ENCODE data around the gene YEATS4. TPM values are rescaled to one million over a fixed set of nuclear protein-coding genes. Genes with fewer than 3 reads are reported as not detected.

YEATS4 gene
- total and polyA plus RNA-seq, 4 donors, result 12.0 to 15.0 (median 14.1) TPM

DNA sequence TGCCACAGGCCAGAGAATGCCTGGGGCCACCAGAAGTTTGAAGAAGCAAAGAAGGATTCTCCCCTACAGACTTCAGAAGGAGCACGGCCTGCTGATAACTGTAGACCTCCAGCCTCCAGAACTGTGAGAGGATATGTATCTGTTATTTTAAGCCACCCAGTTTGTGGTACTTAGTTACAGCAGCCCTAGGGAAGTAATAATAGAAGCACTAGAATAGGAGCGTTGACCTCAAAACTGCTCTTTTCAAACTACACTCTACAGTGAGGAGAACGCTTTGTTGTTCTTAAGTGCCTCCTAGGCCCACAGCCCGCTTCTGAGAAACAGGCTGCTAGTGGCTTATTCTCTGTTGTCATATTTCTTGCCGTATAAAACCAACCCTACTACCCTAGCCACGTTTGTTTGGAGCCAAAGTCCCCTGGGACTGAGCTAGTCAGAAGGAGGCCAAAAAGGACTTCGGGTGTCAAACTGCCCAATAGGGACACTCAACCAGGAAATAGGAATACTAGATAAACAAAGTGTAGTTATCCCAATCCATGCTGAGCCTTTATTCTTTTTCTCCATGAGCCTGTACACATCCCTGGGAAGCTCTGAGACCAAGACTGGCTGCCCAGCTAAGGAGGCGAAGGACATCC lies 72.2 kb downstream of the YEATS4 start:
- Histone ChIP-seq H3K4me3 (no peak overlapping the region), H3K36me3 (ENCODE audit: control insufficient read depth in 4 of 4, insufficient read depth in 4 of 4, low read length in 4 of 4) (no peaks in the 10 kb centered on the region), H3K27ac (ENCODE audit: low read depth in 1 of 2, low read length in 1 of 2) (no peak overlapping the region), H3K27me3 (ENCODE audit: control insufficient read depth in 3 of 3, insufficient read depth in 3 of 3, low read length in 2 of 3) (no peaks in the 10 kb centered on the region), H3K9me3 (ENCODE audit: control insufficient read depth in 4 of 4, insufficient read depth in 3 of 4, low read length in 3 of 4) (no peaks in the 10 kb centered on the region), H3K4me1 (ENCODE audit: control insufficient read depth in 5 of 5, insufficient read depth in 5 of 5, low read length in 5 of 5) (peaks cover 0 to 4% (median 0%) of the 10 kb centered on the region in 5 donors), H3K9ac (ENCODE audit: insufficient read depth in 1 of 2, low read length in 2 of 2) (no peak overlapping the region)
- no peak for ATAC-seq (ENCODE audit: insufficient read depth, low FRiP score)
- DNase-seq, result peak in 1 of 3 donors; percentile 30
- 64 to 90% methylated on average over 8 of the region's 8 CpGs for WGBS, 2 donors
- TF ChIP-seq, protein P1, sequence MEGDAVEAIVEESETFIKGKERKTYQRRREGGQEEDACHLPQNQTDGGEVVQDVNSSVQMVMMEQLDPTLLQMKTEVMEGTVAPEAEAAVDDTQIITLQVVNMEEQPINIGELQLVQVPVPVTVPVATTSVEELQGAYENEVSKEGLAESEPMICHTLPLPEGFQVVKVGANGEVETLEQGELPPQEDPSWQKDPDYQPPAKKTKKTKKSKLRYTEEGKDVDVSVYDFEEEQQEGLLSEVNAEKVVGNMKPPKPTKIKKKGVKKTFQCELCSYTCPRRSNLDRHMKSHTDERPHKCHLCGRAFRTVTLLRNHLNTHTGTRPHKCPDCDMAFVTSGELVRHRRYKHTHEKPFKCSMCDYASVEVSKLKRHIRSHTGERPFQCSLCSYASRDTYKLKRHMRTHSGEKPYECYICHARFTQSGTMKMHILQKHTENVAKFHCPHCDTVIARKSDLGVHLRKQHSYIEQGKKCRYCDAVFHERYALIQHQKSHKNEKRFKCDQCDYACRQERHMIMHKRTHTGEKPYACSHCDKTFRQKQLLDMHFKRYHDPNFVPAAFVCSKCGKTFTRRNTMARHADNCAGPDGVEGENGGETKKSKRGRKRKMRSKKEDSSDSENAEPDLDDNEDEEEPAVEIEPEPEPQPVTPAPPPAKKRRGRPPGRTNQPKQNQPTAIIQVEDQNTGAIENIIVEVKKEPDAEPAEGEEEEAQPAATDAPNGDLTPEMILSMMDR (IDR thresholded peaks at IDR 0.05; ENCODE audit: control extremely low read depth, extremely low read depth), result no peak

DNA sequence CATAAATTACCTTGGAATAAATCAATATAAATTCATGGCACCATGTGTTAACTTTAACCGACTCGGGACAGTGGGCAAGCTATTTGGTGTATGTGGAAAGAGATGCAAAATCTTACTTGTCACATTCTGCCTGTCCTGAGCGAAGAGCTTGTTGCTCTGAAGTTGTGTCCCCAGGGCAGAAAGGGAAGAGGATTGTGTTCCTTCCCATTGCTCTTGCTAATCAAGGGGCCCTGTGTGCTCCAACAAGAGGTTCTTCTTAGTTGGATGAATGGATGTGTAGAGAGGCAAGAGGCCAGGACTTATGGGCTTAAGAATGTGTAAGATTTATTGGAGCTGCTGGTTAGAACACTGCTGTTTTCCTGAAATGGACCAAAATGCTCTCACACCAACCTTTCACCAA lies 74.1 kb downstream of the YEATS4 start:
- Histone ChIP-seq H3K4me3 (no peak overlapping the region), H3K27ac (ENCODE audit: low read depth in 1 of 2, low read length in 1 of 2) (no peak overlapping the region), H3K36me3 (ENCODE audit: control insufficient read depth in 4 of 4, insufficient read depth in 4 of 4, low read length in 4 of 4) (no peaks in the 10 kb centered on the region), H3K9me3 (ENCODE audit: control insufficient read depth in 4 of 4, insufficient read depth in 3 of 4, low read length in 3 of 4) (no peaks in the 10 kb centered on the region), H3K9ac (ENCODE audit: insufficient read depth in 1 of 2, low read length in 2 of 2) (no peak overlapping the region), H3K27me3 (ENCODE audit: control insufficient read depth in 3 of 3, insufficient read depth in 3 of 3, low read length in 2 of 3) (no peaks in the 10 kb centered on the region), H3K4me1 (ENCODE audit: control insufficient read depth in 5 of 5, insufficient read depth in 5 of 5, low read length in 5 of 5) (peaks cover 0 to 4% (median 0%) of the 10 kb centered on the region in 5 donors)
- TF ChIP-seq, protein P1 (IDR thresholded peaks at IDR 0.05; ENCODE audit: control extremely low read depth, extremely low read depth), result no peak
- WGBS, 2 donors, result 95 to 97% methylated on average over 3 of the region's 3 CpGs
- DNase-seq (no peak), ATAC-seq (ENCODE audit: insufficient read depth, low FRiP score) (no peak)

DNA sequence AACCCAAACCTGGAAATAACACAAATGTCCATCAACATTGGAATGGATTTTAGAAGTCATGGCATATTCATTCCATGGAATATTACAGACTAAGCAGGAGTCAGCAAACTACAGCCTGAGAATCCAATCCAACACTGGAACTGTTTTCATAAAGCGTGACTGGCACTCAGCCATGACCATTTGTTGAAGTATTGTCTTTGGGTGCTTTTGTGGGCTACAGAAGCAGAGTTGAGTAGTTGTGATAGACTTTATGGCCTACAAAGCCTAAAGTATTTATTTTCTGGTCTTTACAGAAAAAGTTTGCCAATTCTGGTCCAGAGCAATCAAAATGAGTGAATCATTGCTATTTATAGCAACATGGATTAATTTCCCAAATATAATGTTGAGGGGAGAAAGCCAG lies 76.1 kb downstream of the YEATS4 start:
- no peak for ATAC-seq (ENCODE audit: insufficient read depth, low FRiP score)
- TF ChIP-seq, protein P1 (IDR thresholded peaks at IDR 0.05; ENCODE audit: control extremely low read depth, extremely low read depth), result no peak
- H3K4me3 ChIP-seq, result no peak overlapping the region
- no peak overlapping the region for H3K27ac ChIP-seq (ENCODE audit: low read depth in 1 of 2, low read length in 1 of 2)
- H3K4me1 ChIP-seq (ENCODE audit: control insufficient read depth in 5 of 5, insufficient read depth in 5 of 5, low read length in 5 of 5), result peaks cover 0 to 3% (median 2%) of the 10 kb centered on the region in 5 donors
- H3K36me3 ChIP-seq (ENCODE audit: control insufficient read depth in 4 of 4, insufficient read depth in 4 of 4, low read length in 4 of 4), result no peaks in the 10 kb centered on the region
- DNase-seq, result peak in 2 of 3 donors; percentile 41 to 62
- no peak overlapping the region for H3K9ac ChIP-seq (ENCODE audit: insufficient read depth in 1 of 2, low read length in 2 of 2)
- 73 to 96% methylated on average over 1 of the region's 1 CpG for WGBS, 2 donors
- no peaks in the 10 kb centered on the region for H3K9me3 ChIP-seq (ENCODE audit: control insufficient read depth in 4 of 4, insufficient read depth in 3 of 4, low read length in 3 of 4)
- no peaks in the 10 kb centered on the region for H3K27me3 ChIP-seq (ENCODE audit: control insufficient read depth in 3 of 3, insufficient read depth in 3 of 3, low read length in 2 of 3)

DNA sequence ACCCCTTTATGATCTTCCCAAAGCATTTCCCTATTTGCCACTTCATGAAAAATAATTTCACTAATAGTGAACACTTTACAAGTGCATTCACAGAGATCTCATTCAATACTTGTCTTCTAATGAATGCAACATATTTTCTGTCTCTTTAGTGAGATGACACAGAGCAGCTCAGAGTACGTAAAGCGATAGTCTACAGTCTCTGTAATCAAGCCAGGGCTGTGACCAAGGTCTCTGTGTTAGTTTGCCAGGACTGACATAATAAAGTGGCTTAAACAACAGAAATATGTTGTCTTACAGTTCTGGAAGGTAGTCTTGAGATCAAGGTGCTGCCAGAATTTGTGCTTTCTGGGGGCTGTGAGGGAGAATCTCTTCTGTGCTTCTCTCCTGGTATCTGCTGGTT lies 77.5 kb downstream of the YEATS4 start:
- H3K4me3 ChIP-seq, result no peak overlapping the region
- H3K27ac ChIP-seq (ENCODE audit: low read depth in 1 of 2, low read length in 1 of 2), result no peak overlapping the region
- H3K9me3 ChIP-seq (ENCODE audit: control insufficient read depth in 4 of 4, insufficient read depth in 3 of 4, low read length in 3 of 4), result no peaks in the 10 kb centered on the region
- H3K9ac ChIP-seq (ENCODE audit: insufficient read depth in 1 of 2, low read length in 2 of 2), result no peak overlapping the region
- peaks cover 0 to 11% (median 0%) of the 10 kb centered on the region in 5 donors for H3K4me1 ChIP-seq (ENCODE audit: control insufficient read depth in 5 of 5, insufficient read depth in 5 of 5, low read length in 5 of 5)
- no peak for ATAC-seq (ENCODE audit: insufficient read depth, low FRiP score)
- H3K36me3 ChIP-seq (ENCODE audit: control insufficient read depth in 4 of 4, insufficient read depth in 4 of 4, low read length in 4 of 4), result no peaks in the 10 kb centered on the region
- no peaks in the 10 kb centered on the region for H3K27me3 ChIP-seq (ENCODE audit: control insufficient read depth in 3 of 3, insufficient read depth in 3 of 3, low read length in 2 of 3)
- TF ChIP-seq, protein P1 (IDR thresholded peaks at IDR 0.05; ENCODE audit: control extremely low read depth, extremely low read depth), result no peak
- WGBS, 2 donors, result 72 to 98% methylated on average over 2 of the region's 2 CpGs
- no peak for DNase-seq

Measured in lung (tissue), 12 donors.